ENCODE data around the gene ERAP2.

Gene ERAP2

GRCh38 chr5:96933764-96934707 lies 57.7 kb downstream of the ERAP2 start:
- peak; percentile 25 for DNase-seq (ENCODE audit: low spot score)

- DNase-seq (ENCODE audit: low spot score), result peak; percentile 75
Measured at GRCh38 chr5:96934708-96935558, 58.6 kb downstream of the ERAP2 start.

GRCh38 chr5:96935559-96936430 lies 59.5 kb downstream of the ERAP2 start, which contains the start of gene LNPEP:
Gene LNPEP, plus strand, starts transcription at chr5:96936080. Its CDS starts 76 bp downstream, at chr5:96936156.
- peak; percentile 89 for DNase-seq (ENCODE audit: low spot score)

GRCh38 chr5:96936431-96937320 lies 60.4 kb downstream of the ERAP2 start:
- DNase-seq (ENCODE audit: low spot score), result no peak

- no peak for DNase-seq (ENCODE audit: low spot score)
Measured at GRCh38 chr5:96940586-96940985, 64.3 kb downstream of the ERAP2 start.

GRCh38 chr5:96941140-96941539 lies 64.8 kb downstream of the ERAP2 start:
- no peak for DNase-seq (ENCODE audit: low spot score)

GRCh38 chr5:96942078-96942477 lies 65.8 kb downstream of the ERAP2 start:
- DNase-seq (ENCODE audit: low spot score), result no peak

- DNase-seq (ENCODE audit: low spot score), result no peak
Measured at GRCh38 chr5:96942911-96943310, 66.6 kb downstream of the ERAP2 start.

- no peak for DNase-seq (ENCODE audit: low spot score)
Measured at GRCh38 chr5:96943799-96944198, 67.5 kb downstream of the ERAP2 start.

- DNase-seq (ENCODE audit: low spot score), result no peak
Measured at GRCh38 chr5:96945144-96945897, 69.0 kb downstream of the ERAP2 start.

- no peak for DNase-seq (ENCODE audit: low spot score)
Measured at GRCh38 chr5:96946381-96946780, 70.1 kb downstream of the ERAP2 start.

GRCh38 chr5:96952118-96952750 lies 75.9 kb downstream of the ERAP2 start:
- no peak for DNase-seq (ENCODE audit: low spot score)

- no peak for DNase-seq (ENCODE audit: low spot score)
Measured at GRCh38 chr5:96952974-96953730, 76.9 kb downstream of the ERAP2 start.

GRCh38 chr5:96957254-96958049 lies 81.2 kb downstream of the ERAP2 start:
- DNase-seq (ENCODE audit: low spot score), result no peak

GRCh38 chr5:96958977-96959376 lies 82.7 kb downstream of the ERAP2 start:
- no peak for DNase-seq (ENCODE audit: low spot score)

GRCh38 chr5:96961053-96961452 lies 84.8 kb downstream of the ERAP2 start:
- no peak for DNase-seq (ENCODE audit: low spot score)

- DNase-seq (ENCODE audit: low spot score), result no peak
Measured at GRCh38 chr5:96962540-96962991, 86.3 kb downstream of the ERAP2 start.

- peak; percentile 66 for DNase-seq (ENCODE audit: low spot score)
Measured at GRCh38 chr5:96963267-96963666, 87.0 kb downstream of the ERAP2 start.
